ENCODE measurements around the gene OR10J1. TPM values are rescaled to one million over a fixed set of nuclear protein-coding genes. Genes with fewer than 3 reads are reported as not detected.
"Not testable (repeated sequence)": the region's sequence is repeated elsewhere in the genome, so short reads cannot be mapped to it uniquely, and the experiment has no call there.

The OR10J1 gene
- total RNA-seq, 4 donors from 2014 or later: not detected

DNA sequence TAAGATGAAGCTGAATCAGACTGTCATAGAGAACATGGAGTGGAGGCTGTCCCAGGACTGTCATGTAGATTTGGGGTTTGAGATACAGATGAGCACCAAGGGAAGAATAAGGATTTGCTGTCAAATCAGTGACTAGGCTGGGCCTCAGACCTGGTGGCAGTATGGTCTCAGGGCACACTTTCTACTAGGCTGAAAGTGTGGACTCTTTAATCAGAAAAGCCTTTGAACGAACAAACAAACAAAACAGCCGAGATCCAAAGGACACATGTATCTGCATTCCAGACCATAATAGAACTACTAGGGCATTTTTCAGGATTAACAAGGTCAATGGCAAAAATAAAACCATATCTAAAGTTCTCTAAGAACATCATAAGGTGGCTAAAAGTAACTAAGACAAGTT, 2.9 kb downstream of the OR10J1 start:
- Histone ChIP-seq H3K27ac (no peak overlapping the region), H3K9me3 (no peaks in the 10 kb centered on the region), H3K36me3 (no peaks in the 10 kb centered on the region), H3K4me1 (no peaks in the 10 kb centered on the region), H3K27me3 (no peaks in the 10 kb centered on the region), H3K4me3 (no peak overlapping the region)
- no peak for TF ChIP-seq POLR2A (IDR thresholded peaks at IDR 0.05)
- TF ChIP-seq, protein P1, sequence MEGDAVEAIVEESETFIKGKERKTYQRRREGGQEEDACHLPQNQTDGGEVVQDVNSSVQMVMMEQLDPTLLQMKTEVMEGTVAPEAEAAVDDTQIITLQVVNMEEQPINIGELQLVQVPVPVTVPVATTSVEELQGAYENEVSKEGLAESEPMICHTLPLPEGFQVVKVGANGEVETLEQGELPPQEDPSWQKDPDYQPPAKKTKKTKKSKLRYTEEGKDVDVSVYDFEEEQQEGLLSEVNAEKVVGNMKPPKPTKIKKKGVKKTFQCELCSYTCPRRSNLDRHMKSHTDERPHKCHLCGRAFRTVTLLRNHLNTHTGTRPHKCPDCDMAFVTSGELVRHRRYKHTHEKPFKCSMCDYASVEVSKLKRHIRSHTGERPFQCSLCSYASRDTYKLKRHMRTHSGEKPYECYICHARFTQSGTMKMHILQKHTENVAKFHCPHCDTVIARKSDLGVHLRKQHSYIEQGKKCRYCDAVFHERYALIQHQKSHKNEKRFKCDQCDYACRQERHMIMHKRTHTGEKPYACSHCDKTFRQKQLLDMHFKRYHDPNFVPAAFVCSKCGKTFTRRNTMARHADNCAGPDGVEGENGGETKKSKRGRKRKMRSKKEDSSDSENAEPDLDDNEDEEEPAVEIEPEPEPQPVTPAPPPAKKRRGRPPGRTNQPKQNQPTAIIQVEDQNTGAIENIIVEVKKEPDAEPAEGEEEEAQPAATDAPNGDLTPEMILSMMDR (IDR thresholded peaks at IDR 0.05): no peak
- no peak for DNase-seq
- intact Hi-C loops (cut with DNase I; ENCODE audit: low total_unique reads): no loop called here

- no peak for TF ChIP-seq POLR2A (IDR thresholded peaks at IDR 0.05)
- TF ChIP-seq, protein P1 (IDR thresholded peaks at IDR 0.05): no peak
- H3K27me3 ChIP-seq: no peaks in the 10 kb centered on the region
- no peak for DNase-seq
- H3K27ac ChIP-seq: no peak overlapping the region
- no peaks in the 10 kb centered on the region for H3K9me3 ChIP-seq
- no peaks in the 10 kb centered on the region for H3K4me1 ChIP-seq
- H3K4me3 ChIP-seq: no peak overlapping the region
- no peaks in the 10 kb centered on the region for H3K36me3 ChIP-seq
- intact Hi-C loops (cut with DNase I; ENCODE audit: low total_unique reads): no loop called here
These were observed 3.7 kb downstream of the OR10J1 start for GRCh38 chr1:159443066-159443750.

- intact Hi-C loops (cut with DNase I; ENCODE audit: low total_unique reads): no loop called here
- Histone ChIP-seq H3K36me3 (no peaks in the 10 kb centered on the region), H3K4me3 (no peak overlapping the region), H3K27ac (no peak overlapping the region), H3K27me3 (no peaks in the 10 kb centered on the region), H3K9me3 (no peaks in the 10 kb centered on the region), H3K4me1 (no peaks in the 10 kb centered on the region)
- DNase-seq: no peak
- TF ChIP-seq, protein P1 (IDR thresholded peaks at IDR 0.05): no peak
- no peak for TF ChIP-seq POLR2A (IDR thresholded peaks at IDR 0.05)
These were observed 5.0 kb downstream of the OR10J1 start for GRCh38 chr1:159444511-159444910.

GRCh38 chr1:159448181-159448580, 8.7 kb downstream of the OR10J1 start:
- DNase-seq: no peak
- intact Hi-C loops (cut with DNase I; ENCODE audit: low total_unique reads): no loop called here
- Histone ChIP-seq H3K4me1 (no peaks in the 10 kb centered on the region), H3K36me3 (no peaks in the 10 kb centered on the region), H3K27me3 (no peaks in the 10 kb centered on the region), H3K9me3 (no peaks in the 10 kb centered on the region), H3K4me3 (no peak overlapping the region), H3K27ac (no peak overlapping the region)
- TF ChIP-seq, protein P1 (IDR thresholded peaks at IDR 0.05): no peak
- TF ChIP-seq POLR2A (IDR thresholded peaks at IDR 0.05): no peak

DNA sequence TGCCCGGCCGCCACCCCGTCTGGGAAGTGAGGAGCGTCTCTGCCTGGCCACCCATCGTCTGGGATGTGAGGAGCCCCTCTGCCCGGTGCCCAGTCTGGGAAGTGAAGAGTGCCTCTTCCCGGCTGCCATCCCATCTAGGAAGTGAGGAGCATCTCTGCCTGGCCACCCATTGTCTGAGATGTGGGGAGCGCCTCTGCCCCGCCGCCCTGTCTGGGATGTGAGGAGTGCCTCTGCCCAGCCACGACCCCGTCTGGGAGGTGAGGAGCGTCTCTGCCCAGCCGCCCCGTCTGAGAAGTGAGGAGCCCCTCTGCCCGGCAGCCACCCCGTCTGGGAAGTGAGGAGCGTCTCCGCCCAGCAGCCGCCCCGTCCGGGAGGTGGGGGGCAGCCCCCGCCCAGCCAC, 10.1 kb downstream of the OR10J1 start:
- H3K27ac ChIP-seq; DNase-seq; H3K9me3 ChIP-seq; H3K4me1 ChIP-seq; H3K27me3 ChIP-seq; H3K36me3 ChIP-seq; intact Hi-C loops (cut with DNase I; ENCODE audit: low total_unique reads); H3K4me3 ChIP-seq: not testable (repeated sequence)

- H3K27me3 ChIP-seq: no peaks in the 10 kb centered on the region
- intact Hi-C loops (cut with DNase I; ENCODE audit: low total_unique reads): no loop called here
These were observed 20.0 kb downstream of the OR10J1 start for GRCh38 chr1:159459551-159459950.

More at GRCh38 chr1:159459551-159459950, 20.0 kb downstream of the OR10J1 start:
- TF ChIP-seq, protein P1 (IDR thresholded peaks at IDR 0.05): no peak
- no peak for TF ChIP-seq POLR2A (IDR thresholded peaks at IDR 0.05)
- Histone ChIP-seq H3K9me3 (no peaks in the 10 kb centered on the region), H3K4me1 (no peaks in the 10 kb centered on the region), H3K4me3 (no peak overlapping the region), H3K27ac (no peak overlapping the region), H3K36me3 (no peaks in the 10 kb centered on the region)
- DNase-seq: no peak

Measured in uterus (tissue), 4 donors.